Brain microvascular endothelial cell (primary cell): ENCODE measurements around the gene MGMT.

ENCODE experiments used
- DNase-seq: peaks from one replicate; pipeline ENCODE4 v3.0.0-alpha.2; 2020
- H3K27ac ChIP-seq: fragments of 250-450 bp; sonication (Bioruptor Pico); 2 replicates; pipeline ENCODE4 v1.5.1; 2020; ENCODE audit warnings: mild to moderate bottlenecking, moderate library complexity
- H3K27me3 ChIP-seq: fragments of 250-450 bp; sonication (Bioruptor Pico); replicated peaks from 2 replicates; pipeline ENCODE4 v1.5.1; 2020; ENCODE audit warnings: mild to moderate bottlenecking
- H3K36me3 ChIP-seq: fragments of 250-450 bp; sonication (Bioruptor Pico); replicated peaks from 2 replicates; pipeline ENCODE4 v1.5.1; 2020; ENCODE audit warnings: mild to moderate bottlenecking
- H3K4me3 ChIP-seq: 2 replicates; pipeline ENCODE4 v1.5.1; 2011; ENCODE audit warnings: low read depth, mild to moderate bottlenecking, control low read depth, low read length, moderate library complexity
- in situ Hi-C: cut with HindIII; loops from 2 replicates; pipeline ENCODE4 v1.10.0; 2017; ENCODE audit warnings: low sequenced_read_pairs, low pct_ligation_motif_present
- TF ChIP-seq, protein P1 (sequence below): IDR thresholded peaks from 2 replicates; pipeline ENCODE4 v1.5.1; 2011; ENCODE audit warnings: low read depth, mild to moderate bottlenecking, moderate library complexity, low read length, control low read depth, inconsistent platforms; ENCODE audit errors: missing control alignments

MGMT gene

DNA sequence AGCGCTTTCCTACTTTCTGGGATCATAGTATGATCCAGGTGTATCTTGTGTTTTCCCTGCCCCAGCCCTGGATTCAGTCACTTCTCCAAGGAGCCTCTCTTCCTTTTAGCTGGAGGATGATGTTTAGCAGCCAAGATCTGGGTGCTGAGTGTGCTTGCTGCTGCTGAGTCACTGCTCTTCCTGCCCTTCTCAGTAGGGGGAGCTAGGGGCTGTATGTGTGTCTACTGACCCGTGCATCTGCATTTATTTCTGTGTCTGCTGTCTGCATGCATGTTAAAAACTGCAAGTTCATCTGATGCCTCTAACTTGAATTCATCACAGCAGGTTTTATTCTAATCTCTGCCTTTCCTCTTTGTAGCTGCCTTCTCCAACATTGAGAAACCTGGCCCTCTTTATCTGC lies 31.6 kb downstream of the MGMT start:
- H3K27me3 ChIP-seq, result no peaks in the 10 kb centered on the region
- no peaks in the 10 kb centered on the region for H3K36me3 ChIP-seq
- DNase-seq, result no peak
- TF ChIP-seq, protein P1, sequence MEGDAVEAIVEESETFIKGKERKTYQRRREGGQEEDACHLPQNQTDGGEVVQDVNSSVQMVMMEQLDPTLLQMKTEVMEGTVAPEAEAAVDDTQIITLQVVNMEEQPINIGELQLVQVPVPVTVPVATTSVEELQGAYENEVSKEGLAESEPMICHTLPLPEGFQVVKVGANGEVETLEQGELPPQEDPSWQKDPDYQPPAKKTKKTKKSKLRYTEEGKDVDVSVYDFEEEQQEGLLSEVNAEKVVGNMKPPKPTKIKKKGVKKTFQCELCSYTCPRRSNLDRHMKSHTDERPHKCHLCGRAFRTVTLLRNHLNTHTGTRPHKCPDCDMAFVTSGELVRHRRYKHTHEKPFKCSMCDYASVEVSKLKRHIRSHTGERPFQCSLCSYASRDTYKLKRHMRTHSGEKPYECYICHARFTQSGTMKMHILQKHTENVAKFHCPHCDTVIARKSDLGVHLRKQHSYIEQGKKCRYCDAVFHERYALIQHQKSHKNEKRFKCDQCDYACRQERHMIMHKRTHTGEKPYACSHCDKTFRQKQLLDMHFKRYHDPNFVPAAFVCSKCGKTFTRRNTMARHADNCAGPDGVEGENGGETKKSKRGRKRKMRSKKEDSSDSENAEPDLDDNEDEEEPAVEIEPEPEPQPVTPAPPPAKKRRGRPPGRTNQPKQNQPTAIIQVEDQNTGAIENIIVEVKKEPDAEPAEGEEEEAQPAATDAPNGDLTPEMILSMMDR, result no peak
- no peak overlapping the region for H3K4me3 ChIP-seq
- in situ Hi-C loops, result no loop called here
- no peak overlapping the region for H3K27ac ChIP-seq

DNA sequence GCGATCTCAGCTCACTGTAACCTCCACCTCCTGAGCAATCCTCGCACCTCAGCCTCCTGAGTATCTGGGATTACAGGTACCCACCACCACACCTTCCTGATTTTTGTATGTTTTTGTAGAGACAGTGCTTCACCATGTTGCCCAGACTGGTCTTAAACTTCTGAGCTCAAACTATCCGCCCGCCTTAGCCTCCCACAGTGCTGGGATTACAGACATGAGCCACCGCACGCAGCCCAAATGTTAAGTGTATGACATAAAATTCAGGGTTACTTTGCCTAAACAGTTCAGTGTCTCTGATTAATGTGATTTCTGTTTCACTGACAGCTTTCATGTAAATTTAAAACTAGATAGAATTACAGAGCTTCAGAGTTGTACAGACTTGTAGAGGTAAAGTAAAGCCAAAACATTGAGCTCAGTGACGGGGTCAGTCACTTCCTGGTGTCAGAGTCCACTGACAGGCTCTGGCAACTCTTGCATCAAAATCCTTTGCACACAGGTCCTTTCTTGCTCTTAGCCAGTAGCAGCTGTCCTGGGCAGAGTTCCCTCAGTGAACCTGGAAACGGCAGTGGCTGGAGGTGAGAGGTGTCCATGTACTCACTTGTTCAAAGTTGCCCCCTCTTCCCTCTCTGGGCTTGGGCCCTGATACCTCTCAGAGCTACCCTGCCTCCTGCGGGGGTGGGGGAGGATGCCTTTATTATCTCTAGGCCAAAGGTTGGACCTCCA lies 33.7 kb downstream of the MGMT start:
- DNase-seq, result no peak
- no peak overlapping the region for H3K4me3 ChIP-seq
- TF ChIP-seq, protein P1, result no peak
- H3K36me3 ChIP-seq, result no peaks in the 10 kb centered on the region
- no peak overlapping the region for H3K27ac ChIP-seq
- in situ Hi-C loops, result no loop called here
- no peaks in the 10 kb centered on the region for H3K27me3 ChIP-seq

DNA sequence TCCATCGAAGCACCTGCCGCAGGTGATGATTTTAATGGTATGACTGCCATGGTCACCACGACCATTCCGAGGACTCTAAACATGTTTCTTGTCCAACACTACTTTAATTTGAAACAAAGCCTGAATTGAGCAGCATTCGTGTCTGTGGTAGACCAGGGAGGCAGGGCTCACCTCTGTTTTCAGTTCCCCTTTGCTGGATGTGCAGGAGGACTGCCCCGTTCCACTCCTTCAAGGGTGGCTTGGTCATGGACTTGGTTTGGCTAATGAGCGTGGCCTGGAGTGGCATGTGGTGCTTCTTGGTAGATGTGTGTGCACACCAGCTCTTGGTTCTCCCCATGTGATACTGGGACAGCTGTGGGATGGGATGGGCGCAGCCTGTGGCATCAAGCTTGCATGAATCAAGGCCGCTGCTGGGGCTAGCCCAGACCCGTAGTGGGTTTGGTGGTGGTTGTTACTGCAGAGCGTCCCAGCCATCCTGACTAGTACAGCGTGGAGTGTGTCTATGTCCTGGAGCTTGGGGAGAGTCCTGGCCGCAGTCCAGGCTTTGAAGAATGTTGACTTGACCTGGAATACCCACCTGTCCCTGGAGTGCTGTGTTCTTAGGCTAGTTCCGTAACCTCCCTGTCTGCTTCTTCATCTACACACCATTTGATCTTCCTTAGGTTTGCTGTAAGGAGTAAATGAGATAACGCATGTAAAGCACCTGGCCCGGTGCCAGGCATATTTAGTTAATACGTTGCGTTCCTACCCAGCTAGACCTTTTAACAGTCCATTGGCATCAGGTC lies 34.8 kb downstream of the MGMT start:
- Histone ChIP-seq H3K4me3 (no peak overlapping the region), H3K27ac (no peak overlapping the region), H3K36me3 (no peaks in the 10 kb centered on the region), H3K27me3 (no peaks in the 10 kb centered on the region)
- TF ChIP-seq, protein P1, result no peak
- no peak for DNase-seq
- in situ Hi-C loops, result no loop called here

DNA sequence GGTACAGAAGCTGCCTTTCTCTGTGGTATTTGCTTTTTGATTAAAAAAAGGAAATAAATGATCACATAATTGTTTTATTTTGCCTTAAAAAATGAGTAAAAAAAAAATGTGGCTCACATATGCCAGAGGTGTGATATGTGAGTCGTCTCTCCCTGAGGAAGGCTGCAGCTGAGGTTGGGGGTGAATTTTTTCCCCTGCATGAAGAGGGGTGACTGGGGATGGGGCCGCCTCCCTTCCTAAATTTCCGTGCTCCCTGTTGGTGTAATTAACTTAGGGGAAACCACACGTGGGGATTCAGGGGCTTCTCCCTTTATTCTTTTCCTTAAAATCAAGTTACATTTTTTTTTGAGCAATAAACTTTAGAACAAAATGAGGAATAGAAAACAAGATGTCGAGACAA lies 35.4 kb downstream of the MGMT start:
- Histone ChIP-seq H3K27ac (no peak overlapping the region), H3K36me3 (no peaks in the 10 kb centered on the region), H3K4me3 (no peak overlapping the region), H3K27me3 (no peaks in the 10 kb centered on the region)
- in situ Hi-C loops, result no loop called here
- TF ChIP-seq, protein P1, result no peak
- no peak for DNase-seq

DNA sequence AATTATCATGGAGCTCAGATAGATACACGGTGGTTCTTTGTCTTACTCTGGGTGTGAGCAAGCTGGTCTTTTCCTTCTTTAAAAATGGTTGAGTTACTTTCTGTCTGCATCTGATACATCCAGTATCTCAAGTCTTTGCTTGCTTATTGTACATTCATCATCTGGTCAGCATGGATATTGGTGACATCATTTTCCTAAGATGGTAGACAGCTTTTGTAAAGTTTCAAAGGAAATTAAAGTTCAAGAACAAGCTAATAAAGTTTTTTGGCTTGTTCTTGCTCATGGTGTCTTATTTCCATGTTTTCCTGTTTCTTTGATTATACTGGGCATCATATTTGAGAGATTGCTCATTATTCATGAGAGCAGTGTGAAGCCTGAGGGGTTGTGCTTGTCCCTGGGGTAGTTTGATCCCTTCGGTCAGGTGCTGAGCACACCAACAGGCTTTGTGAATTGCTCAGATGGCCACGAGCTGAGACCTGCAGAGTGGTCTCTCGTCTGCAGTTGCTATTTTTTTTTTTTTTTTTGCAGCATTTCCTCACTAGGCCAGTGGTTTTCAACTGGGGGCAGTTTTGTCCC lies 38.5 kb downstream of the MGMT start:
- no peak for DNase-seq
- Histone ChIP-seq H3K36me3 (no peaks in the 10 kb centered on the region), H3K27ac (no peak overlapping the region), H3K27me3 (no peaks in the 10 kb centered on the region), H3K4me3 (no peak overlapping the region)
- TF ChIP-seq, protein P1, result no peak
- in situ Hi-C loops, result no loop called here
